ENCODE results near the gene NR0B2. TPM values are rescaled to one million over a fixed set of nuclear protein-coding genes. Genes with fewer than 3 reads are reported as not detected.

NR0B2 gene
- total RNA-seq, 1 donor from 2014 or later, result not detected

- H3K27ac Mint-ChIP-seq, result no peak overlapping the region
- peaks cover 32% of the 10 kb centered on the region for H3K4me1 Mint-ChIP-seq
- no peaks in the 10 kb centered on the region for H3K9me3 Mint-ChIP-seq
- intact Hi-C loops (cut with micrococcal nuclease), result no loop called here
- ATAC-seq (ENCODE audit: low read depth) (no peak), DNase-seq (no peak)
- H3K36me3 Mint-ChIP-seq (ENCODE audit: low read depth), result peaks cover 53% of the 10 kb centered on the region
- H3K27me3 Mint-ChIP-seq, result no peaks in the 10 kb centered on the region
- H3K4me3 Mint-ChIP-seq, result no peak overlapping the region
- TF ChIP-seq CTCF (IDR thresholded peaks at IDR 0.05), result no peak
- CTCF ChIA-PET, result no interaction called here
- POLR2A ChIA-PET, result interaction anchor here (0.6 to 0.7 kb wide), 3 partner anchors 10 to 74 kb away, joined by 3 to 7 read pairs (median 3); no protein-coding TSS in a partner anchor
These were observed 16.4 kb downstream of the NR0B2 start for GRCh38 chr1:26897351-26897750.

GRCh38 chr1:26894263-26894662, 19.5 kb downstream of the NR0B2 start:
- H3K36me3 Mint-ChIP-seq (ENCODE audit: low read depth), result peaks cover 67% of the 10 kb centered on the region
- DNase-seq, result no peak
- POLR2A ChIA-PET, result no interaction called here
- no peak overlapping the region for H3K27ac Mint-ChIP-seq
- H3K9me3 Mint-ChIP-seq, result no peaks in the 10 kb centered on the region
- no peak for ATAC-seq (ENCODE audit: low read depth)
- CTCF ChIA-PET, result interaction anchor here (0.6 kb wide), 1 partner anchor 97 kb away, joined by 3 read pairs; no protein-coding TSS in a partner anchor
- H3K27me3 Mint-ChIP-seq, result no peaks in the 10 kb centered on the region
- no peak for TF ChIP-seq CTCF (IDR thresholded peaks at IDR 0.05)
- intact Hi-C loops (cut with micrococcal nuclease), result no loop called here
- H3K4me1 Mint-ChIP-seq, result peaks cover 29% of the 10 kb centered on the region
- H3K4me3 Mint-ChIP-seq, result no peak overlapping the region

GRCh38 chr1:26890467-26890796, 23.3 kb downstream of the NR0B2 start:
- DNase-seq, result no peak
- intact Hi-C loops (cut with micrococcal nuclease), result loop anchor here (1.0 kb wide), 3 partner anchors 10 to 31 kb away; partner anchors contain the start of genes GPATCH3 and NUDC

GRCh38 chr1:26889551-26890466, 24.0 kb downstream of the NR0B2 start, which contains the start of gene GPN2:
Gene GPN2, minus strand, starts transcription at chr1:26890283. Its CDS starts 187 bp downstream, at chr1:26890096.
- CTCF ChIA-PET, result interaction anchor here (0.7 to 2.0 kb wide), 4 partner anchors 9 to 101 kb away, joined by 4 to 6 read pairs (median 5); no protein-coding TSS in a partner anchor
- Mint-ChIP-seq H3K27me3 (no peaks in the 10 kb centered on the region), H3K27ac (peak within 1 kb of the TSS; percentile 89), H3K9me3 (no peaks in the 10 kb centered on the region), H3K4me1 (peaks cover 32% of the 10 kb centered on the region), H3K4me3 (peak within 1 kb of the TSS; percentile 93), H3K36me3 (ENCODE audit: low read depth) (peaks cover 73% of the 10 kb centered on the region)
- intact Hi-C loops (cut with micrococcal nuclease), result loop anchor here (1.0 kb wide), 3 partner anchors 10 to 31 kb away; partner anchors contain the start of genes GPATCH3 and NUDC
- TF ChIP-seq CTCF (IDR thresholded peaks at IDR 0.05), result no peak
- DNase-seq (peak; percentile 74), ATAC-seq (ENCODE audit: low read depth) (peak; percentile 95)
- POLR2A ChIA-PET, result interaction anchor here (0.6 to 5.1 kb wide), 24 partner anchors 8 to 418 kb away, joined by 3 to 64 read pairs (median 5); partner anchors contain the start of genes GPATCH3, HMGN2, NUDC and PIGV

More at GRCh38 chr1:26890467-26890796, 23.3 kb downstream of the NR0B2 start:
- peak overlapping the region; percentile 93 for H3K4me3 Mint-ChIP-seq
- no peaks in the 10 kb centered on the region for H3K9me3 Mint-ChIP-seq
- CTCF ChIA-PET, result interaction anchor here (0.7 to 1.4 kb wide), 3 partner anchors 9 to 70 kb away, joined by 4 to 6 read pairs (median 5); no protein-coding TSS in a partner anchor
- peaks cover 29% of the 10 kb centered on the region for H3K4me1 Mint-ChIP-seq
- POLR2A ChIA-PET, result interaction anchor here (0.6 to 5.1 kb wide), 23 partner anchors 9 to 419 kb away, joined by 3 to 64 read pairs (median 5); partner anchors contain the start of genes GPATCH3, HMGN2, NUDC and PIGV
- TF ChIP-seq CTCF (IDR thresholded peaks at IDR 0.05), result no peak
- peak overlapping the region; percentile 89 for H3K27ac Mint-ChIP-seq
- H3K36me3 Mint-ChIP-seq (ENCODE audit: low read depth), result peaks cover 70% of the 10 kb centered on the region
- H3K27me3 Mint-ChIP-seq, result no peaks in the 10 kb centered on the region
- peak; percentile 52 for ATAC-seq (ENCODE audit: low read depth)

Measured in activated B cell treated with CpG ODN at 0.5 μM for 24 hours (primary cell).